Fibroblast of skin of left quadriceps (primary cell): ENCODE measurements around the gene SELPLG.
"Not testable (repeated sequence)": the region's sequence is repeated elsewhere in the genome, so short reads cannot be mapped to it uniquely, and the experiment has no call there.

Experiments used
- DNase-seq, 2 experiments: peaks; one replicate each; pipeline ENCODE4 v3.0.0-alpha.2; 2013; ENCODE audit warnings: low read depth in 2 of 2

Gene SELPLG

GRCh38 chr12:108656247-108656646 is 22.6 kb upstream of the SELPLG start:
- DNase-seq: not testable (repeated sequence)

- not testable (repeated sequence) for DNase-seq
Measured at GRCh38 chr12:108655812-108656175, 22.1 kb upstream of the SELPLG start.

- DNase-seq: not testable (repeated sequence)
Measured at GRCh38 chr12:108654622-108655021, 20.9 kb upstream of the SELPLG start.

- DNase-seq: no peak
Measured at GRCh38 chr12:108653922-108654321, 20.2 kb upstream of the SELPLG start.

GRCh38 chr12:108653082-108653516 is 19.4 kb upstream of the SELPLG start:
- no peak for DNase-seq

GRCh38 chr12:108650083-108650482 is 16.4 kb upstream of the SELPLG start:
- DNase-seq: no peak

- peak; percentile 67 to 68 for DNase-seq
Measured at GRCh38 chr12:108649669-108650068, 16.0 kb upstream of the SELPLG start.

- no peak for DNase-seq
Measured at GRCh38 chr12:108649126-108649525, 15.4 kb upstream of the SELPLG start.

GRCh38 chr12:108648371-108648770 is 14.7 kb upstream of the SELPLG start:
- no peak for DNase-seq

- DNase-seq: no peak
Measured at GRCh38 chr12:108647585-108648287, 14.0 kb upstream of the SELPLG start.

- no peak for DNase-seq
Measured at GRCh38 chr12:108646600-108647579, 13.2 kb upstream of the SELPLG start.

- DNase-seq: no peak
Measured at GRCh38 chr12:108645686-108646599, 12.2 kb upstream of the SELPLG start.

GRCh38 chr12:108644811-108645120 is 11.1 kb upstream of the SELPLG start:
- DNase-seq: no peak

- DNase-seq: no peak
Measured at GRCh38 chr12:108643941-108644810, 10.5 kb upstream of the SELPLG start.

- DNase-seq: no peak
Measured at GRCh38 chr12:108642899-108643654, 9.4 kb upstream of the SELPLG start.

GRCh38 chr12:108642269-108642870 is 8.7 kb upstream of the SELPLG start:
- DNase-seq: no peak

GRCh38 chr12:108641446-108642268 is 8.0 kb upstream of the SELPLG start:
- no peak for DNase-seq

GRCh38 chr12:108640802-108641445 is 7.2 kb upstream of the SELPLG start:
- no peak for DNase-seq
